AG09309 (cell line): ENCODE measurements around the gene MPL.

ENCODE experiments used
- DNase-seq: peaks from one replicate; pipeline ENCODE4 v3.0.0-alpha.2; 2010; ENCODE audit warnings: low read depth
- H3K4me3 ChIP-seq: 2 replicates; pipeline ENCODE4 v1.5.1; 2011; ENCODE audit warnings: mild to moderate bottlenecking, low read depth, low read length, moderate library complexity; ENCODE audit not compliant: control insufficient read depth
- CTCF ChIP-seq: IDR thresholded peaks from 2 replicates; pipeline ENCODE4 v1.5.1; 2011; ENCODE audit warnings: mild to moderate bottlenecking, low read depth, low read length, inconsistent platforms; ENCODE audit not compliant: insufficient read depth, control insufficient read depth; ENCODE audit errors: missing control alignments

Gene MPL

GRCh38 chr1:43337588-43337987, at the start of gene MPL:
Gene MPL, plus strand, starts transcription at chr1:43337818. Its CDS starts 31 bp downstream, at chr1:43337849.
- DNase-seq: no peak
- TF ChIP-seq CTCF: no peak
- no peak within 1 kb of the TSS for H3K4me3 ChIP-seq

DNA sequence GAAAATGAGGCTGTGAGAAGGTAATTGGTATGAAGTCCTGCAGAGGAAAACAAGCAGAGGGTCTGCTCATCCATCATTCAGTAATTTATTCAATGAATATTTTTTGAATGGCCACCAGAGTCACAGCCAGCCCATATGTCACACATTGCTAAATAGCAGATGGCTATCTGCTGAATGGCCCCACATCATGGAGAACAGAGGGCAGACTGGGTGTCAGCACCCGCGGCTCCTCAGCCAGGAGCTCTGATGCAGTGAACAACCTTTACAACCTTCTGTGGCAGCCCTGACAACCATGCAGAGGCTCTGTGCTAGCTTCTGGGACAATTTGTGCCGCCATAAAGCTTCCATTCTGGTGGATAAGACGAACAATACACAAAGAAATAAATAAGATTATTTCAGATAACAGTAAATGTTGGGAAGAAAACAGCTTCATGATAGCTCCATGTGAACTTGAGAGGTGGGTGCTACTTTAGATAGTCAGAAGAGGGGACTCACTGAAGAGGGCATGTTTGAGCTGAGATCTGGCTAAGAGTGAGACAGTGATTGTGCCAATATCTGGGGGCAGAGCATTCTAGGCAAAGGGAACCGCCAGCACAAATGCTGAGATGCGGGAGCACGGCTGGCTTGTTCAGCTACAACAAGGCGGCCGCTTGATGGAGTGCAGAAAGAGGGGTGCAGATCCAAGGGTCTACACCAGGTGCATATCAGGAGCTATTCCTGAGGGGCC, 49.4 kb upstream of the MPL start:
- no peak for DNase-seq
- TF ChIP-seq CTCF: no peak
- no peak overlapping the region for H3K4me3 ChIP-seq

DNA sequence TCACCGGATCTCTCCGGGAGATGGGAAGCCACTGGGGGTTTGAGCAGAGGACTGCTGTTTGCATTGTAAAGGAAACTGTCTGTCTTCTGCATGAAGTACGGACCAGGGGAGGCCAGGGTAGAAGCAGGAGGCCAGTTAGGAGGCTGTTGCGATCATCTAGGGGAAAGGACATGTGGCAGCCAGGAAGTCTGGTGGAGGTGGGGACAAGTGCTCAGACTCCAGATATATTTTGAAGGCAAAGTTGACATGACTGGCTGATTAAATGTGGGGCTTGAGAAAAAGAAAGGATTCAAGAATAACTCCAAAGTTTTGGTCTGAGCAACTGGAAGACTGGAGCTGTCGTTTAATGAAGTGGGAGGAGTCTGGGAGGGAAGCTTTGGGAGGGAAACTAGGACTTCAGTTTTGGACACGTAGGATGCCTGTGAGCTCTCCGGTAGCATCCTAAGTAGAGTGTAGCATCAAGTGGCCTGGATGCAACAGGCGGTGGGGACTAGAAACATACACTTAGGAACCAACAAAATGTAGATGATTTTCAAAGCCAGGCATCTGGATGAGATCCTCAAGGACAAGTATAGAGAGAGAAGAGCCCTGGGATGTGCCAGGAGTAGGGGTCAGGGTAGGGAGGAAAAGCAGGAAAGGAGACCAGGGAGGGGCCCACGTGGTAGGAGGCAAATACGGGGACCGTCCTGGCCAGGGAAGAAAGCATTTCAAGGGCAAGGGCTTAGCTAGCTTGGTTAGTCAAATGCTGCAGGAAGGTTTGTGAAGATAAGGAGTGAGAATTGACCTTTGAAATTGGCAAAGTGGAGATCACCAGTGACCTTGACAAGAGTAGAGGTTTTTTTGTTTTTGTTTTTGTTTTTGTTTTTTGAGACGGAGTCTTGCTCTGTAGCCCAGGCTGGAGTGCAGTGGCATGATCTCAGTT, 48.6 kb upstream of the MPL start:
- no peak for DNase-seq
- H3K4me3 ChIP-seq: no peak overlapping the region
- TF ChIP-seq CTCF: no peak

DNA sequence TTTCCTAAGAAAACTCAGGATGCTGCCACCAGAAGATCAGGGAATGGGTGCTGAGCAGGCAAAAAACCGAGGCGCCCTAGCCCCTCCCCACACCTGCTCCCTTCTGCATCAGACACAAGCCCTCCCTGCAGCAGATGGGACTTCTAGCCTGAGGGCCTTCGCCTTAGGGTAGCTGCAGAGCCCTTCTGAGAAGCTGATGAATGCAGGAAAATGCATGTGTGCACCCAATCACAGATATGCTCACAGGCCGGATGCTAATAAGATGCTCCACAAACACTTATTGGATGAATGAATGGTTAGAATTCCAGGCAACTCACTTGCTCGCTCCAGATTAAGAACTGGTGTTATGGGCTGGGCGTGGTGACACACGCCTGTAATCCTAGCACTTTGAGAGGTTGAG, 45.4 kb upstream of the MPL start:
- no peak for DNase-seq
- no peak for TF ChIP-seq CTCF
- no peak overlapping the region for H3K4me3 ChIP-seq

DNA sequence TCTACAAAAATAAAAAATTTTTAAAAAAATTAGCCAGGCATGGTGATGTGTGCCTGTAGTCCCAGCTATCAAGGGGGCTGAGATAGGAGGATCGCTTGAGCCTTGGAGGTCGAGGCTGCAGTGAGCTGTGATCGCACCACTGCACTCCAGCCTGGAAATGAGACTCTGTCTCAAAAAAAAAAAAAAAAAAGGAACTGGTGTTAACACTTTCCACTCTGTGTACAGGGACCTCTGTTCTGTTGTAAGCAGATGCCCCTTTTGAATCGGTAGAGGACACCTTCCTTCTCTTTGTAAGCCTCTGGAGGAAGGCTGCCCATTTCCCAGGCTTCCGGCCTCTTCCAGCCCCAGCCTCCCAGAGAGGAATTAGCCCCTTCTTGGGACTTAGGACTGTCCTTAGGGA, 44.9 kb upstream of the MPL start:
- no peak overlapping the region for H3K4me3 ChIP-seq
- no peak for TF ChIP-seq CTCF
- DNase-seq: no peak

DNA sequence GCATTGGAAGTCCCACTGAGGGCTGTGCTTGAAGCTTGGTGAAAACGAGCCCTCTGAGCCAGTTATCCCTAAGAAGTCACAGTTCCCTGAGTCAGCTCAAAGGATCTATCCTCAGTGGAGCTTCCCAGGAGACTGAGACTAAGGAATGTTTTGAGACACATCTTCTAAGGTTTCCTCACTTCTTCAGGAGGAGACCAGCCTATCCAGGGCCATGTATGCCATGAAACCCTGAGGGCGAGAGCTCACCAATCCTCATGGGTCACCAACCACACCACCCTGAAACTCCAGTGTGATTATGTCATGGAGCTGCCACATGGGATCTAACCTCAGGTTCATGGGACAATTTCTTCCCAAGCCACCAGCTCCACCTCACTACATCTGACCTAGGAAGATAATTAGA, 44.4 kb upstream of the MPL start:
- DNase-seq: no peak
- H3K4me3 ChIP-seq: no peak overlapping the region
- no peak for TF ChIP-seq CTCF
